Suprapubic skin (tissue), 4 donors: ENCODE measurements around the gene NYAP2.

Source experiments
- CTCF ChIP-seq, 2 donors: fragments of 200-600 bp in 1 of 2; fragments of 450-650 bp in 1 of 2; sonication (generic) in 1 of 2; IDR thresholded peaks; one replicate each; pipeline ENCODE4 v1.5.1; 2016 to 2019; ENCODE audit warnings: antibody characterized with exemption in 2 of 2, mild to moderate bottlenecking in 1 of 2, moderate library complexity in 1 of 2
- EP300 ChIP-seq: sonication (generic); formaldehyde crosslinking; IDR thresholded peaks from one replicate; pipeline ENCODE4 v1.6.1; 2017; ENCODE audit warnings: antibody characterized with exemption
- POLR2A ChIP-seq, 2 donors: fragments of 450-650 bp; IDR thresholded peaks; one replicate each; pipeline ENCODE4 v1.6.1; 2017; ENCODE audit warnings: antibody characterized with exemption in 2 of 2, mild to moderate bottlenecking in 2 of 2, moderate library complexity in 2 of 2
- POLR2AphosphoS5 ChIP-seq, 3 donors: sonication (generic); formaldehyde crosslinking; IDR thresholded peaks; one replicate each; pipeline ENCODE4 v1.6.1; 2017; ENCODE audit warnings: antibody characterized with exemption in 3 of 3

GRCh38 chr2:225600865-225601264 is 201.4 kb downstream of the NYAP2 start:
- TF ChIP-seq CTCF (IDR thresholded peaks at IDR 0.05) (no peak), POLR2A (IDR thresholded peaks at IDR 0.05) (no peak), POLR2AphosphoS5 (IDR thresholded peaks at IDR 0.05) (no peak), EP300 (no peak)
